ENCODE results near the gene COL7A1. TPM values are rescaled to one million over a fixed set of nuclear protein-coding genes. Genes with fewer than 3 reads are reported as not detected.

The COL7A1 gene
- total and polyA plus RNA-seq, 2 of the 13 experiments (the other 11 are each of a cell fraction or from before 2014, with no cell fraction given): 2.7 to 11.7 TPM

DNA sequence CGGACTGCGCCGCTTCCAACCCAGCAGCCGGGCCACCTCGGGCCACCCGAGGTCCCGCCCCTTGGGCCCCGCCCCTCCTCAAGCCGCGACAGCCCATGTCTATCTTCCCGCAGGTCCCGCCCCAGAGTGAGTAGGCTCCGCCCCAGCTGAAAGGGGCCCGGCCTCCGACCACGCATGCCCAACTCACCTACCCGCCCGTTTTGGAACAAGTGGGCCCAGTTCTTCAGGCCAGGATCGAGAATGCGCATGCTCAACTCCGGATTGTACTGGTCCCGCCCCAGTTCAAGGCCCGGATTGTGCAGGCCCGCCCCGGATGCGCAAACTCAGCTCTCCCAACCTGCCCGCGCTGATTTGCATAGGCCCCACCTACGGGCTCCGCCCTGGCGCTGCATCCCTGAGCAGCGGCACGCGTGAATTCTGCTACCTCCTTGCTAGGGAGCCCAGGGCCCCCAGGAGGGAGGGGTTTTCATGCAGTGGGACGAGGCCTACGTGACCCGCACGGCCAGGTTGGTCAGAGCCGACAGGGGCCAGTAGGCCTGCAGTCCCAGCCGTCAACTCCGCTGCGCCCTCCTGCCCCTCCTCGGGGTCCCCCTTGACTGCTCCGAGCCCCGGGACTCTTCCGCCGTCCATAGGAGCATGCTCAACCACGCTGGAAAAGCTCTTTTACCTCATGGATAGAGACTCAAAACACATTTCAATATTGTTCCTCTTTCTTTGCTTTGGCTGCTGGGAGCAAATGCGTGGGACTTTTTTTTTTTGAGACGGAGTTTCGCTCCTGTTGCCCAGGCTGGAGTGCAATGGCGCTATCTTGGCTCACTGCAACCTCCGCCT lies 38.1 kb downstream of the COL7A1 start, which contains the start of gene PFKFB4 (continued):
- TF ChIP-seq ESRRA (CRISPR knock-in tag; IDR thresholded peaks at IDR 0.05; ENCODE audit: low read depth): no peak
- TF ChIP-seq NR2F6 (IDR thresholded peaks at IDR 0.05): peak; percentile 46; the same call in 1 of the 2 replicates
- peak; percentile 79 for TF ChIP-seq NR2F6 (CRISPR knock-in tag; IDR thresholded peaks at IDR 0.05)
- TF ChIP-seq, protein P1, sequence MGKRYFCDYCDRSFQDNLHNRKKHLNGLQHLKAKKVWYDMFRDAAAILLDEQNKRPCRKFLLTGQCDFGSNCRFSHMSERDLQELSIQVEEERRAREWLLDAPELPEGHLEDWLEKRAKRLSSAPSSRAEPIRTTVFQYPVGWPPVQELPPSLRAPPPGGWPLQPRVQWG (CRISPR knock-in tag; IDR thresholded peaks at IDR 0.05; ENCODE audit: borderline replicate concordance, low read depth): no peak
- peak; percentile 8; the same call in 1 of the 2 replicates for TF ChIP-seq ZBTB33 (CRISPR knock-in tag; IDR thresholded peaks at IDR 0.05)
- no peak for TF ChIP-seq ZNF530 (CRISPR knock-in tag; IDR thresholded peaks at IDR 0.05; ENCODE audit: low read depth)
- TF ChIP-seq NFKBIZ (CRISPR knock-in tag; IDR thresholded peaks at IDR 0.05): peak; percentile 65; the same call in 1 of the 2 replicates
- TF ChIP-seq ZNF761 (CRISPR knock-in tag; conservative IDR thresholded peaks at IDR 0.05): 0 out of 2 replicates have a peak, but pooled peaks have one; percentile 51
- peak; percentile 78 for TF ChIP-seq PHF5A (CRISPR knock-in tag; IDR thresholded peaks at IDR 0.05; ENCODE audit: low read depth, unreplicated experiment)
- peak; percentile 81 for TF ChIP-seq MEF2D (CRISPR knock-in tag; IDR thresholded peaks at IDR 0.05)
- TF ChIP-seq SMC3 (IDR thresholded peaks at IDR 0.05; ENCODE audit: low read length): no peak
- no peak for TF ChIP-seq SOX6 (IDR thresholded peaks at IDR 0.05)
- TF ChIP-seq SOX6 (CRISPR knock-in tag; IDR thresholded peaks at IDR 0.05): peak; percentile 50
- TF ChIP-seq JUN (CRISPR knock-in tag; IDR thresholded peaks at IDR 0.05): no peak
- no peak for TF ChIP-seq ZFP36L2 (CRISPR knock-in tag; IDR thresholded peaks at IDR 0.05)
- no peak for TF ChIP-seq ZNF839 (CRISPR knock-in tag; IDR thresholded peaks at IDR 0.05; ENCODE audit: borderline replicate concordance)
- TF ChIP-seq NFE2 (CRISPR knock-in tag; IDR thresholded peaks at IDR 0.05): no peak
- peak; percentile 68; the same call in 1 of the 2 replicates for TF ChIP-seq NAIF1 (CRISPR knock-in tag; IDR thresholded peaks at IDR 0.05; ENCODE audit: borderline replicate concordance)
- no peak for TF ChIP-seq ZNF512B (CRISPR knock-in tag; IDR thresholded peaks at IDR 0.05; ENCODE audit: borderline replicate concordance)
- peak; percentile 57 for TF ChIP-seq ZKSCAN8 (CRISPR knock-in tag; IDR thresholded peaks at IDR 0.05; ENCODE audit: borderline replicate concordance)
- no peak for TF ChIP-seq ZNF484 (CRISPR knock-in tag; IDR thresholded peaks at IDR 0.05; ENCODE audit: borderline replicate concordance, low read depth)
- TF ChIP-seq ZNF678 (CRISPR knock-in tag; IDR thresholded peaks at IDR 0.05): no peak
- TF ChIP-seq ZNF607 (CRISPR knock-in tag; IDR thresholded peaks at IDR 0.05; ENCODE audit: borderline replicate concordance): peak; percentile 95
- peak; percentile 82 for TF ChIP-seq ZNF639 (CRISPR knock-in tag; conservative IDR thresholded peaks at IDR 0.05)
- peak; percentile 58; the same call in 1 of the 2 replicates for TF ChIP-seq ZNF205 (CRISPR knock-in tag; IDR thresholded peaks at IDR 0.05)

Data from HepG2 (cell line).